NOMO-1 treated with dmso at 0.1 percent for 144 hours (cell line): ENCODE measurements around the gene DIRAS3.
"Not testable (repeated sequence)": the region's sequence is repeated elsewhere in the genome, so short reads cannot be mapped to it uniquely, and the experiment has no call there.

Experiments used
- DNase-seq: peaks from one replicate; lab custom pipeline; 2025; ENCODE audit not compliant: unreplicated experiment; lab: John Stamatoyannopoulos, UW

The DIRAS3 gene

GRCh38 chr1:68049941-68050878 is at the start of gene DIRAS3:
Gene DIRAS3 (minus strand): TSS chr1:68050627. CDS start chr1:68047297, 3,330 bp downstream.
- DNase-seq = no peak

- DNase-seq = no peak
These were observed 43.3 kb upstream of the DIRAS3 start for GRCh38 chr1:68093737-68094136.

GRCh38 chr1:68087184-68087583 is 36.8 kb upstream of the DIRAS3 start:
- no peak for DNase-seq

- no peak for DNase-seq
These were observed 35.3 kb upstream of the DIRAS3 start for GRCh38 chr1:68085752-68086151.

- DNase-seq = no peak
These were observed 33.3 kb upstream of the DIRAS3 start for GRCh38 chr1:68083686-68084085.

- DNase-seq = no peak
These were observed 31.4 kb upstream of the DIRAS3 start for GRCh38 chr1:68081775-68082283.

- DNase-seq = no peak
These were observed 28.2 kb upstream of the DIRAS3 start for GRCh38 chr1:68078647-68079046.

- DNase-seq = no peak
These were observed 24.0 kb upstream of the DIRAS3 start for GRCh38 chr1:68074472-68074871.

GRCh38 chr1:68065766-68066165 is 15.3 kb upstream of the DIRAS3 start:
- DNase-seq = no peak

- not testable (repeated sequence) for DNase-seq
These were observed 7.6 kb upstream of the DIRAS3 start for GRCh38 chr1:68058053-68058452.

- no peak for DNase-seq
These were observed 7.1 kb upstream of the DIRAS3 start for GRCh38 chr1:68057564-68057963.

GRCh38 chr1:68057050-68057449 is 6.6 kb upstream of the DIRAS3 start:
- no peak for DNase-seq

GRCh38 chr1:68051475-68051874 is 1.0 kb upstream of the DIRAS3 start:
- DNase-seq = no peak

GRCh38 chr1:68047659-68048026 is 2.8 kb downstream of the DIRAS3 start:
- no peak for DNase-seq

GRCh38 chr1:68046885-68047658 is 3.4 kb downstream of the DIRAS3 start:
- DNase-seq = no peak

GRCh38 chr1:68046423-68046822 is 4.0 kb downstream of the DIRAS3 start:
- DNase-seq = no peak

- no peak for DNase-seq
These were observed 4.8 kb downstream of the DIRAS3 start for GRCh38 chr1:68045511-68046180.

- DNase-seq = no peak
These were observed 6.9 kb downstream of the DIRAS3 start for GRCh38 chr1:68043443-68044090.

GRCh38 chr1:68036946-68037345 is 13.5 kb downstream of the DIRAS3 start:
- no peak for DNase-seq

GRCh38 chr1:68029444-68029843 is 21.0 kb downstream of the DIRAS3 start:
- DNase-seq = no peak

- no peak for DNase-seq
These were observed 21.9 kb downstream of the DIRAS3 start for GRCh38 chr1:68028566-68028965.
